IMR-90 (cell line): ENCODE results near the gene CCDC60. TPM values are rescaled to one million over a fixed set of nuclear protein-coding genes. Genes with fewer than 3 reads are reported as not detected.
A peak's percentile ranks its signal among the peaks of the same experiment; 100 is the strongest.

Source experiments
- ATAC-seq: fragments of 200-7000 bp; cut with Tn5 transposase; 2 replicates; pipeline ENCODE4 v1.9.1; 2020; ENCODE audit warnings: low read depth, mild to moderate bottlenecking, moderate library complexity
- BruUV-seq: library from RNA; stranded (reverse); fragments of 400-500 nt; replicated peaks from 2 replicates; lab custom pipeline; 2021; lab: Mats Ljungman, UMichigan
- CTCF ChIA-PET: fragments of 300-600 bp; formaldehyde crosslinking; extraction: SDS; loops from one replicate; lab custom pipeline; 2021; ENCODE audit warnings: antibody characterized with exemption; lab: Yijun Ruan, JAX
- POLR2A ChIA-PET: fragments of 300-600 bp; sonication (Branson Sonifier 250); formaldehyde crosslinking; loops from one replicate; lab custom pipeline; 2022; ENCODE audit warnings: antibody characterized with exemption; ENCODE audit not compliant: unreplicated experiment; lab: Charles Lee
- DNase-seq: peaks from one replicate; pipeline ENCODE4 v3.0.0; 2013
- H2AFZ ChIP-seq: replicated peaks from 2 replicates; pipeline ENCODE3; 2013; ENCODE audit warnings: low read length, mild to moderate bottlenecking; ENCODE audit not compliant: poor library complexity
- H2AK5ac ChIP-seq: 2 replicates; pipeline ENCODE4 v1.6.1; 2013; ENCODE audit warnings: low read depth, low read length, inconsistent platforms
- H2AK9ac ChIP-seq: replicated peaks from 2 replicates; pipeline ENCODE3; 2013; ENCODE audit warnings: mild to moderate bottlenecking, low read depth, low read length, moderate library complexity; ENCODE audit not compliant: poor library complexity
- H2BK120ac ChIP-seq: 2 replicates; pipeline ENCODE4 v1.6.1; 2013; ENCODE audit warnings: low read depth, low read length, inconsistent platforms
- H2BK15ac ChIP-seq: 3 replicates; pipeline ENCODE4 v1.6.1; 2013; ENCODE audit warnings: low read depth, low read length, inconsistent platforms
- H2BK20ac ChIP-seq: 2 replicates; pipeline ENCODE4 v1.6.1; 2013; ENCODE audit warnings: low read depth, mild to moderate bottlenecking, inconsistent platforms, low read length, moderate library complexity
- H2BK5ac ChIP-seq: 2 replicates; pipeline ENCODE4 v1.6.1; 2013; ENCODE audit warnings: mild to moderate bottlenecking, low read depth, low read length, inconsistent platforms; ENCODE audit not compliant: poor library complexity, severe bottlenecking
- H3K14ac ChIP-seq: replicated peaks from 2 replicates; pipeline ENCODE4 v1.6.1; 2013; ENCODE audit warnings: low read depth, low read length, inconsistent platforms
- H3K18ac ChIP-seq: 2 replicates; pipeline ENCODE4 v1.6.1; 2013; ENCODE audit warnings: low read depth, low read length, control low read depth
- H3K23ac ChIP-seq: 2 replicates; pipeline ENCODE4 v1.6.1; 2013; ENCODE audit warnings: low read depth, low read length, inconsistent platforms
- H3K27ac ChIP-seq: 2 replicates; pipeline ENCODE4 v1.5.1; 2013; ENCODE audit warnings: mild to moderate bottlenecking, control low read depth, low read length; ENCODE audit not compliant: insufficient read depth
- H3K27me3 ChIP-seq: 2 replicates; pipeline ENCODE4 v1.6.1; 2013; ENCODE audit warnings: low read length; ENCODE audit not compliant: control insufficient read depth, insufficient read depth
- H3K36me3 ChIP-seq: 2 replicates; pipeline ENCODE4 v1.6.1; 2013; ENCODE audit warnings: low read length, mixed read lengths; ENCODE audit not compliant: control insufficient read depth, insufficient read depth
- H3K4ac ChIP-seq: 2 replicates; pipeline ENCODE4 v1.6.1; 2013; ENCODE audit warnings: low read depth, low read length, inconsistent platforms
- H3K4me1 ChIP-seq: 2 replicates; pipeline ENCODE4 v1.6.1; 2013; ENCODE audit warnings: low read length, mixed read lengths; ENCODE audit not compliant: control insufficient read depth, insufficient read depth
- H3K4me2 ChIP-seq: 2 replicates; pipeline ENCODE4 v1.6.1; 2013; ENCODE audit warnings: low read depth, mild to moderate bottlenecking, control low read depth, low read length, moderate library complexity
- H3K4me3 ChIP-seq: 2 replicates; pipeline ENCODE4 v1.5.1; 2013; ENCODE audit warnings: low read depth, mild to moderate bottlenecking, control low read depth, low read length, moderate library complexity; ENCODE audit not compliant: insufficient read depth
- H3K56ac ChIP-seq: 2 replicates; pipeline ENCODE4 v1.6.1; 2013; ENCODE audit warnings: low read length, inconsistent platforms; ENCODE audit not compliant: insufficient read depth; ENCODE audit errors: extremely low read depth
- H3K79me1 ChIP-seq, 2 experiments: 2 replicates each; pipeline ENCODE4 v1.6.1; 2013; ENCODE audit warnings: low read length in 2 of 2, inconsistent platforms in 1 of 2, low read depth in 1 of 2
- H3K9ac ChIP-seq: 2 replicates; pipeline ENCODE4 v1.6.1; 2013; ENCODE audit warnings: low read depth, low read length, control low read depth
- H3K9me1 ChIP-seq: 2 replicates; pipeline ENCODE4 v1.6.1; 2013; ENCODE audit warnings: low read length, inconsistent platforms; ENCODE audit not compliant: insufficient read depth
- H3K9me3 ChIP-seq: 2 replicates; pipeline ENCODE4 v1.6.1; 2013; ENCODE audit warnings: low read length; ENCODE audit not compliant: control insufficient read depth, insufficient read depth
- H4K20me1 ChIP-seq: 2 replicates; pipeline ENCODE4 v1.6.1; 2013; ENCODE audit warnings: low read length, inconsistent platforms; ENCODE audit not compliant: insufficient read depth
- H4K5ac ChIP-seq: 2 replicates; pipeline ENCODE4 v1.6.1; 2013; ENCODE audit warnings: mild to moderate bottlenecking, low read depth, low read length, control low read depth
- H4K8ac ChIP-seq, 2 experiments: 2 replicates each; pipeline ENCODE4 v1.6.1; 2013; ENCODE audit warnings: low read depth in 2 of 2, low read length in 2 of 2, control low read depth in 1 of 2, inconsistent platforms in 1 of 2
- H4K91ac ChIP-seq: 2 replicates; pipeline ENCODE4 v1.6.1; 2013; ENCODE audit warnings: low read depth, low read length, inconsistent platforms; ENCODE audit not compliant: insufficient read depth
- CHD1 ChIP-seq: IDR thresholded peaks from 2 replicates; pipeline ENCODE4 v1.6.1; 2012; ENCODE audit warnings: low read depth, low read length, improper control_type of control experiment
- FOS ChIP-seq: fragments of 150-350 bp; IDR thresholded peaks from 2 replicates; pipeline ENCODE4 v1.6.1; 2016; ENCODE audit warnings: low read depth, low read length
- MAFK ChIP-seq: IDR thresholded peaks from 2 replicates; pipeline ENCODE4 v1.6.1; 2012; ENCODE audit warnings: low read depth, low read length, improper control_type of control experiment
- MAZ ChIP-seq: IDR thresholded peaks from 2 replicates; pipeline ENCODE4 v1.6.1; 2012; ENCODE audit warnings: low read depth, mild to moderate bottlenecking, low read length, improper control_type of control experiment, moderate library complexity, borderline replicate concordance
- MXI1 ChIP-seq: IDR thresholded peaks from 2 replicates; pipeline ENCODE4 v1.6.1; 2012; ENCODE audit warnings: low read depth, mild to moderate bottlenecking, low read length, moderate library complexity, borderline replicate concordance
- POLR2A ChIP-seq: IDR thresholded peaks from 2 replicates; pipeline ENCODE4 v1.6.1; 2012; ENCODE audit warnings: mild to moderate bottlenecking, low read depth, low read length
- RAD21 ChIP-seq: IDR thresholded peaks from 2 replicates; pipeline ENCODE4 v1.6.1; 2012; ENCODE audit warnings: low read length, improper control_type of control experiment
- SMC3 ChIP-seq: fragments of 150-350 bp; IDR thresholded peaks from 2 replicates; pipeline ENCODE4 v1.6.1; 2016; ENCODE audit warnings: low read depth, mild to moderate bottlenecking, antibody characterized with exemption, low read length, moderate library complexity
- WGBS, 2 experiments: methylation state at CpG; one replicate each; pipeline versions ENCODE4 v1.1.5 to v1.1.7; 2013; ENCODE audit warnings: missing lambda C conversion rate in 2 of 2; ENCODE audit not compliant: insufficient read length in 1 of 2; ENCODE audit errors: extremely low coverage in 2 of 2; 5-methylcytosine and 5-hydroxymethylcytosine counted together
- dilution Hi-C: fragments of 300-500 bp; cut with HindIII; formaldehyde crosslinking; loops from one replicate; pipeline ENCODE4 v1.14.3; 2018; ENCODE audit warnings: low sequenced_read_pairs; ENCODE audit not compliant: unreplicated experiment
- in situ Hi-C: fragments of 300-500 bp; cut with MboI; formaldehyde crosslinking; loops from 3 replicates; pipeline ENCODE4 v1.14.3; 2019; ENCODE audit warnings: low sequenced_read_pairs, inconsistent platforms, mixed read lengths
- intact Hi-C: fragments of 100-400 bp; cut with micrococcal nuclease; formaldehyde crosslinking; loops from 2 replicates; pipeline ENCODE4 v1.10.0; 2022
- polyA plus RNA-seq, 3 experiments: library from polyadenylated mRNA; depleted of rRNA; stranded (reverse); fragments of >200 nt; gene quantifications; 2 replicates each; pipeline ENCODE4 v1.2.3, GENCODE V29; 2012; ENCODE audit warnings: low replicate concordance in 1 of 3
- total RNA-seq: library from RNA; depleted of rRNA; stranded (reverse); fragments of >200 nt; gene quantifications from 2 replicates; pipeline ENCODE4 v1.2.3, GENCODE V29; 2012
- TF ChIP-seq, protein P1 (sequence below): conservative IDR thresholded peaks from 2 replicates; pipeline ENCODE4 v1.5.1; 2012; ENCODE audit warnings: mild to moderate bottlenecking, low read depth, low read length, improper control_type of control experiment

Gene CCDC60
- total and polyA plus RNA-seq, 2 of the 4 experiments (the other 2 are of a cell fraction): not detected

DNA sequence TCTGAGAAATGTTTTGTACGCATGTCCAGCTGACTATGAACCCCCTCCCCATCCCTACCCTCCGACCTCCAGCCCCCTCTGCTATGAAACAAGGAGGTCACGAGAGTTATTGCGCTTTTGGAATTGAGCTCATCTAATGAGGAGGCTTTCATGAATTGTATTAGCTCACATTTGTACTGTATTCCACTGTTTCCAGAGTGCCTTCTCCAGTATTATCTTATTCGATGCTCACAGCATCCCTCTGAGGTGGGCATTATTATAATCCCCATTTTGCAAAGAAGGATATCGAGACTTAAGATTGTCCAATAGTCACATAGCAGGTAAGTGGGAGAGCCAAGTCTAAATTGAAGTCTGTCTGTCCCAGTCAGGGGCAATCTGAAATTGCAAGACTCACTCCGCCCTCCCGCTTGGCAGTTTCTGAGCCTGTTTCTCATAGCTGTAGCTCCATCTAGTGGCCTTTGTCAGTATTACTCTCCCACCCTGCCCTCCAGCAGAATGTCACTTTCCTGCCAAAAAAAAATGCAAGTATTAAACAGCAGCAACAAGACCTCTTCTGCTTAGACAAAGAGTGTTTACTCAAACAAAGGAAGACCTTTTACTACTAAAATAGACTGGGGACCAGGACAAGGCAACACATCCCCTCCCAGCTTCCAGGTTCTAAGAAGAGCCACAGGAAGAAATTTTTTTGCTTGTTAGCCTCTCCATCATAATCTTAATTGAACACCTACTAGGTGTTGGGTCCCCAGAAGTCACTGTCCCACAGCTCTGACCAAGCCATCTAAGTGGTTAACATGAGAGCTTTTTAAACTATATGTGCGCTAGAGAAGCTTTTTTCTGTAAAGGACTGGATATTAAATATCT, 210.5 kb downstream of the CCDC60 start:
- peak; percentile 97 for ATAC-seq
- no peak overlapping the region for H3K18ac ChIP-seq
- DNase-seq: peak; percentile 70
- H3K9me3 ChIP-seq: no peaks in the 10 kb centered on the region
- H2AK5ac ChIP-seq: no peak overlapping the region
- H3K14ac ChIP-seq: no peak overlapping the region
- no peak overlapping the region for H4K5ac ChIP-seq
- no peaks in the 10 kb centered on the region for H3K9me1 ChIP-seq
- no peak overlapping the region for H2BK5ac ChIP-seq
- no peak overlapping the region for H4K91ac ChIP-seq
- TF ChIP-seq, protein P1, sequence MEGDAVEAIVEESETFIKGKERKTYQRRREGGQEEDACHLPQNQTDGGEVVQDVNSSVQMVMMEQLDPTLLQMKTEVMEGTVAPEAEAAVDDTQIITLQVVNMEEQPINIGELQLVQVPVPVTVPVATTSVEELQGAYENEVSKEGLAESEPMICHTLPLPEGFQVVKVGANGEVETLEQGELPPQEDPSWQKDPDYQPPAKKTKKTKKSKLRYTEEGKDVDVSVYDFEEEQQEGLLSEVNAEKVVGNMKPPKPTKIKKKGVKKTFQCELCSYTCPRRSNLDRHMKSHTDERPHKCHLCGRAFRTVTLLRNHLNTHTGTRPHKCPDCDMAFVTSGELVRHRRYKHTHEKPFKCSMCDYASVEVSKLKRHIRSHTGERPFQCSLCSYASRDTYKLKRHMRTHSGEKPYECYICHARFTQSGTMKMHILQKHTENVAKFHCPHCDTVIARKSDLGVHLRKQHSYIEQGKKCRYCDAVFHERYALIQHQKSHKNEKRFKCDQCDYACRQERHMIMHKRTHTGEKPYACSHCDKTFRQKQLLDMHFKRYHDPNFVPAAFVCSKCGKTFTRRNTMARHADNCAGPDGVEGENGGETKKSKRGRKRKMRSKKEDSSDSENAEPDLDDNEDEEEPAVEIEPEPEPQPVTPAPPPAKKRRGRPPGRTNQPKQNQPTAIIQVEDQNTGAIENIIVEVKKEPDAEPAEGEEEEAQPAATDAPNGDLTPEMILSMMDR: peak; percentile 83
- no peak for TF ChIP-seq MAZ
- TF ChIP-seq MAFK: no peak
- TF ChIP-seq FOS: no peak
- TF ChIP-seq SMC3: peak; percentile 56
- TF ChIP-seq RAD21: peak; percentile 86
- TF ChIP-seq CHD1: no peak
- TF ChIP-seq POLR2A: no peak
- no peak for TF ChIP-seq MXI1
- ChIA-PET CTCF (interaction anchor here (0.6 kb wide), 1 partner anchor 395 kb away, joined by 5 read pairs; no protein-coding TSS in a partner anchor), POLR2A (interaction anchor here (0.6 kb wide), 1 partner anchor 1150 kb away, joined by 10 read pairs; no protein-coding TSS in a partner anchor)
- H3K27ac ChIP-seq: no peak overlapping the region
- H3K4ac ChIP-seq: no peak overlapping the region
- no peak overlapping the region for H3K9ac ChIP-seq
- H3K79me1 ChIP-seq: no peaks in the 10 kb centered on the region
- H2BK15ac ChIP-seq: no peak overlapping the region
- no TSS peak for BruUV-seq
- no peak overlapping the region for H3K4me2 ChIP-seq
- WGBS, 2 experiments: no CpG with 5 or more reads among the region's 9 CpGs
- no peak overlapping the region for H2BK20ac ChIP-seq
- dilution Hi-C loops (no loop called here), intact Hi-C loops (loop anchor here (1.0 to 10.0 kb wide), 3 partner anchors 570 to 1168 kb away; no protein-coding TSS in a partner anchor), in situ Hi-C loops (loop anchor here (10.0 kb wide), 1 partner anchor 1140 kb away; no protein-coding TSS in a partner anchor)
- H3K36me3 ChIP-seq: no peaks in the 10 kb centered on the region
- H3K56ac ChIP-seq: no peak overlapping the region
- no peak overlapping the region for H2BK120ac ChIP-seq
- no peak overlapping the region for H2AFZ ChIP-seq
- no peak overlapping the region for H3K4me3 ChIP-seq
- no peaks in the 10 kb centered on the region for H3K27me3 ChIP-seq
- no peak overlapping the region for H3K23ac ChIP-seq
- H4K20me1 ChIP-seq: no peaks in the 10 kb centered on the region
- no peaks in the 10 kb centered on the region for H3K4me1 ChIP-seq
- H4K8ac ChIP-seq: no peak overlapping the region
- no peak overlapping the region for H2AK9ac ChIP-seq
